Measurements from ENCODE around the gene CCDC63. TPM values are rescaled to one million over a fixed set of nuclear protein-coding genes. Genes with fewer than 3 reads are reported as not detected.

CCDC63 gene
- total RNA-seq, 1 donor, result not detected

DNA sequence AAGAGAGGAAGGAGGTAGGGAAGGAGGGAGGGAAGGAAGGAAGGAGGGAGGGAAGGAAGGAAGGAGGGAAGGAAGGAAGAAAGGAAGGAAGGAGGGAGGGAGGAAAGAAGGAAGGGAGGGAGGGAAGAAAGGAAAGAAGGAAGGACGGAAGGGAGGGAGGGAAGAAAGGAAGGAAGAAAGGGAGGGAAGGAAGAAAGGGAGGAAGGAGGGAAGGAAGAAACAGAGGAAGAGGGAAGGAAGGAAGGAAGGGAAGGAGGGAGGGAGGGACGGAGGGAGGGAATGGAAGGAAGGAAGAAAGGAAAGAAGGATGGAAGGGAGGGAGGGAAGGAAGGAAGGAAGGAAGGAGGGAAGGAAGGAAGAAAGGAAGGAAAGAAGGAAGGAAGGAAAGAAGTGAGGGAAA, 22.4 kb upstream of the CCDC63 start:
- no peak overlapping the region for H2AFZ ChIP-seq (ENCODE audit: low read length)
- no peaks in the 10 kb centered on the region for H3K36me3 ChIP-seq (ENCODE audit: insufficient read depth, low read length)
- no peaks in the 10 kb centered on the region for H3K4me1 ChIP-seq (ENCODE audit: insufficient read depth, low read length)
- no peaks in the 10 kb centered on the region for H3K79me2 ChIP-seq (ENCODE audit: insufficient read depth, low read length)
- no peak overlapping the region for H3K4me3 ChIP-seq (ENCODE audit: insufficient read depth, low read length)
- no peaks in the 10 kb centered on the region for H4K20me1 ChIP-seq (ENCODE audit: insufficient read depth, low read length)
- no peak overlapping the region for H3K27ac ChIP-seq (ENCODE audit: low read depth, low read length)
- H3K4me2 ChIP-seq (ENCODE audit: insufficient read depth, low read length), result no peak overlapping the region
- no peak for DNase-seq (ENCODE audit: insufficient read length, low spot score, missing footprints)
- peaks cover 17% of the 10 kb centered on the region for H3K27me3 ChIP-seq (ENCODE audit: insufficient read depth, low read length)
- H3K9me3 ChIP-seq (ENCODE audit: low read depth, low read length), result no peaks in the 10 kb centered on the region
- TF ChIP-seq, protein P1, sequence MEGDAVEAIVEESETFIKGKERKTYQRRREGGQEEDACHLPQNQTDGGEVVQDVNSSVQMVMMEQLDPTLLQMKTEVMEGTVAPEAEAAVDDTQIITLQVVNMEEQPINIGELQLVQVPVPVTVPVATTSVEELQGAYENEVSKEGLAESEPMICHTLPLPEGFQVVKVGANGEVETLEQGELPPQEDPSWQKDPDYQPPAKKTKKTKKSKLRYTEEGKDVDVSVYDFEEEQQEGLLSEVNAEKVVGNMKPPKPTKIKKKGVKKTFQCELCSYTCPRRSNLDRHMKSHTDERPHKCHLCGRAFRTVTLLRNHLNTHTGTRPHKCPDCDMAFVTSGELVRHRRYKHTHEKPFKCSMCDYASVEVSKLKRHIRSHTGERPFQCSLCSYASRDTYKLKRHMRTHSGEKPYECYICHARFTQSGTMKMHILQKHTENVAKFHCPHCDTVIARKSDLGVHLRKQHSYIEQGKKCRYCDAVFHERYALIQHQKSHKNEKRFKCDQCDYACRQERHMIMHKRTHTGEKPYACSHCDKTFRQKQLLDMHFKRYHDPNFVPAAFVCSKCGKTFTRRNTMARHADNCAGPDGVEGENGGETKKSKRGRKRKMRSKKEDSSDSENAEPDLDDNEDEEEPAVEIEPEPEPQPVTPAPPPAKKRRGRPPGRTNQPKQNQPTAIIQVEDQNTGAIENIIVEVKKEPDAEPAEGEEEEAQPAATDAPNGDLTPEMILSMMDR (IDR thresholded peaks at IDR 0.05; ENCODE audit: extremely low read depth, low read depth, low read length), result no peak

DNA sequence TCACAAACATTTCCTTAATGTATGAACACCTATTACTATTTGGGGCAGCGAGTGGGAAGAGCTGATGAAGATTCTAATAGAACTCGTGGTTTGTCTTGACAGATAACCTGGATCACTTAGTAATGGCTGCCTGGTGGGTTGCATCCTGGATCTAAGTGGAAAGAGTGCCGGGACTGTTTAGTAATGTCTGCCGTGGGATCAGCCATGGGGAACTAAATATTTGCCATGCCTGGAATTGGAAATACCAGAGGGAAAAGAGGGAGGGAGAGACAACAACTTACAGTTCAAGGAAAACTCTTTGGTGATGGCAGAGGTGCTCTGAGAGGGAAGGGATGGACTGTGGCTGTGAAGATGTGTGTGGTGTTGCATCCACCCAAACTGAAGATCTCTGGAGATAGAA, 21.3 kb upstream of the CCDC63 start:
- H4K20me1 ChIP-seq (ENCODE audit: insufficient read depth, low read length), result no peaks in the 10 kb centered on the region
- no peaks in the 10 kb centered on the region for H3K36me3 ChIP-seq (ENCODE audit: insufficient read depth, low read length)
- no peak overlapping the region for H2AFZ ChIP-seq (ENCODE audit: low read length)
- H3K27ac ChIP-seq (ENCODE audit: low read depth, low read length), result no peak overlapping the region
- no peaks in the 10 kb centered on the region for H3K4me1 ChIP-seq (ENCODE audit: insufficient read depth, low read length)
- no peak overlapping the region for H3K4me3 ChIP-seq (ENCODE audit: insufficient read depth, low read length)
- H3K79me2 ChIP-seq (ENCODE audit: insufficient read depth, low read length), result no peaks in the 10 kb centered on the region
- DNase-seq (ENCODE audit: insufficient read length, low spot score, missing footprints), result no peak
- no peaks in the 10 kb centered on the region for H3K9me3 ChIP-seq (ENCODE audit: low read depth, low read length)
- H3K27me3 ChIP-seq (ENCODE audit: insufficient read depth, low read length), result peaks cover 17% of the 10 kb centered on the region
- TF ChIP-seq, protein P1 (IDR thresholded peaks at IDR 0.05; ENCODE audit: extremely low read depth, low read depth, low read length), result no peak
- no peak overlapping the region for H3K4me2 ChIP-seq (ENCODE audit: insufficient read depth, low read length)

DNA sequence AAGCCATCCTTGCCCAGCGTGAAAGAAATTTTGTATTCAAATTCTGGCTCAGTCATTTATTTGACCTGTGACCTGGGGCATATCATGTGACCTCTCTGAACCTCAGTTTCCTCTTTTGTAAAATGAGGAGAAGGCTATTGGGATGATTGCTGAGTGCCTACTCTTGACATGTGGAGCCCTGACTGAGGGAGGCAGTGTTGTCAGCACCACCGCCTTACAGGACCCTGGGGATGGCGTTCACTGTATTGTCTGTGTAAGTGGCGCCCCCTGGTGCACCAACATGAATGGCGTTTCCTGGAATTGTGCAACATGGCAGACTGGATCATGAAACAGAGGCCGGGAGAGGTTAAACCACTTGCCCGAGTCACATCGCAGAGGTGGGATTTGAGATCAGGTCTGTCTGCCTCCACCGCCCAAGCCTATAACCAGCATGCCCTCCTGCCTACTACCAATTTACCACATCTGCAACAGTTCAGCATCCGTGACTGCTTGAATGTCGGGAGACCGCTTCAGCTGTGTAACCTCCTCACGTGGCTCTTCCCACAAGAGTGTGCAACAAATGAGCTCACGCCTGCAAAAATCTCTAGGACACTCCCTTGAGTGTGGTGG, 20.1 kb upstream of the CCDC63 start:
- Histone ChIP-seq H3K9me3 (ENCODE audit: low read depth, low read length) (no peaks in the 10 kb centered on the region), H3K27me3 (ENCODE audit: insufficient read depth, low read length) (peaks cover 17% of the 10 kb centered on the region), H3K36me3 (ENCODE audit: insufficient read depth, low read length) (no peaks in the 10 kb centered on the region), H2AFZ (ENCODE audit: low read length) (peak overlapping the region; percentile 99), H3K4me2 (ENCODE audit: insufficient read depth, low read length) (peak overlapping the region; percentile 98), H4K20me1 (ENCODE audit: insufficient read depth, low read length) (no peaks in the 10 kb centered on the region), H3K4me3 (ENCODE audit: insufficient read depth, low read length) (peak overlapping the region; percentile 70), H3K79me2 (ENCODE audit: insufficient read depth, low read length) (no peaks in the 10 kb centered on the region), H3K27ac (ENCODE audit: low read depth, low read length) (no peak overlapping the region), H3K4me1 (ENCODE audit: insufficient read depth, low read length) (no peaks in the 10 kb centered on the region)
- DNase-seq (ENCODE audit: insufficient read length, low spot score, missing footprints), result peak; percentile 94
- TF ChIP-seq, protein P1 (IDR thresholded peaks at IDR 0.05; ENCODE audit: extremely low read depth, low read depth, low read length), result peak; percentile 94

DNA sequence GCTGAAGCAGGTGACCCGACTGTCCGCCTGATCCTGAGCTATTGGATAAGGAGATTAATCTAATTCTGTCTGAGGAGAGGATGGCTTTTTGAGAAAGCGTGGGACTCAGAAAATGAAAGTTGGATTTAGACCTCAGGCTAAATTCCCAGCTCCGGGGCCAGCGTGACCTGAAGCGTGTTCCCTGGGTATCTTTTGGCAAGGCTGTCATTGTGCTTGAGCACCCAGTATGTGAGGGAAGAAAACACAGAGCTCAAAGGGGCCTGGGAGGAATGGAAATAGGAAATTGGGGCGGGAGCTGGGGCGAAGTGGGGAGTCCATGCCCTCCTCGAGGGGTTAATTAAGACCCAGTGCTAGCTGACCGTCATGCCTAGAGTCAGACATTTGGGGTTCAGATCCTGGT, 17.5 kb upstream of the CCDC63 start:
- Histone ChIP-seq H3K36me3 (ENCODE audit: insufficient read depth, low read length) (no peaks in the 10 kb centered on the region), H3K4me3 (ENCODE audit: insufficient read depth, low read length) (no peak overlapping the region), H3K27me3 (ENCODE audit: insufficient read depth, low read length) (peaks cover 16% of the 10 kb centered on the region), H3K27ac (ENCODE audit: low read depth, low read length) (no peak overlapping the region), H4K20me1 (ENCODE audit: insufficient read depth, low read length) (no peaks in the 10 kb centered on the region), H2AFZ (ENCODE audit: low read length) (no peak overlapping the region), H3K79me2 (ENCODE audit: insufficient read depth, low read length) (no peaks in the 10 kb centered on the region), H3K9me3 (ENCODE audit: low read depth, low read length) (no peaks in the 10 kb centered on the region), H3K4me2 (ENCODE audit: insufficient read depth, low read length) (no peak overlapping the region), H3K4me1 (ENCODE audit: insufficient read depth, low read length) (no peaks in the 10 kb centered on the region)
- DNase-seq (ENCODE audit: insufficient read length, low spot score, missing footprints), result no peak
- TF ChIP-seq, protein P1 (IDR thresholded peaks at IDR 0.05; ENCODE audit: extremely low read depth, low read depth, low read length), result no peak
